Right cardiac atrium (tissue), 5 donors: ENCODE data around the gene DLX3. TPM values are rescaled to one million over a fixed set of nuclear protein-coding genes. Genes with fewer than 3 reads are reported as not detected.

ENCODE experiments used
- ATAC-seq, 2 donors: fragments of 200-7000 bp; cut with Tn5 transposase; one replicate each; pipeline versions ENCODE4 v1.8.0 to v1.9.1; 2020; ENCODE audit warnings: moderate library complexity in 2 of 2, mild to moderate bottlenecking in 1 of 2
- DNase-seq, 3 donors: peaks; one replicate each; pipeline ENCODE4 v3.0.0-alpha.2; 2020
- H3K27ac ChIP-seq: one replicate; pipeline ENCODE4 v1.5.1; 2013; ENCODE audit warnings: mild to moderate bottlenecking, low read length, control low read depth, moderate library complexity
- H3K27me3 ChIP-seq: one replicate; pipeline ENCODE4 v1.6.1; 2013; ENCODE audit not compliant: control insufficient read depth, insufficient read depth
- H3K4me1 ChIP-seq: one replicate; pipeline ENCODE4 v1.6.1; 2013; ENCODE audit warnings: low read length; ENCODE audit not compliant: control insufficient read depth, insufficient read depth
- H3K4me3 ChIP-seq: one replicate; pipeline ENCODE4 v1.5.1; 2013; ENCODE audit warnings: low read length, control low read depth
- H3K9me3 ChIP-seq: one replicate; pipeline ENCODE4 v1.6.1; 2013; ENCODE audit warnings: low read length; ENCODE audit not compliant: control insufficient read depth
- WGBS: extraction: QIAGEN DNeasy Blood & Tissue Kit; methylation state at CpG from one replicate; pipeline ENCODE4 v1.1.7; 2013; 5-methylcytosine and 5-hydroxymethylcytosine counted together
- intact Hi-C, 4 donors: fragments of 100-400 bp; cut with DNase I; formaldehyde crosslinking; loops; one replicate each; pipeline versions ENCODE4 v1.11.0 to v1.14.0; 2022 to 2023
- polyA plus RNA-seq: library from polyadenylated mRNA; stranded (reverse); fragments of 200-250 nt; gene quantifications from one replicate; pipeline ENCODE4 v1.2.3, GENCODE V29; 2013
- total RNA-seq, 4 donors: library from RNA; stranded (reverse); fragmentation: NEBNext Ultra II Directional; extraction: Animal tissue kit (Norgen Biotek cat#: 25700); gene quantifications; one replicate each; pipeline ENCODE4 v1.2.1, GENCODE V29; 2021
- donor health status: healthy with polysubstance abuse.
- donor health status: DM: no; HTN: yes; CAD: no.
- donor health status: DM: no; HTN: no; CAD: no.
- donor health status: DM: no; HTN: yes; CAD: no; lungs with severe emphysema.
- donor health status: DM: yes; HTN: yes; CAD: no.

DLX3 gene
- total and polyA plus RNA-seq, 5 donors: 0.12 to 0.16 (median 0.14) TPM; not detected in 2

GRCh38 chr17:50022463-50023130 is 27.6 kb upstream of the DLX3 start:
- Histone ChIP-seq H3K4me1 (no peaks in the 10 kb centered on the region), H3K27ac (no peak overlapping the region), H3K4me3 (no peak overlapping the region), H3K9me3 (no peaks in the 10 kb centered on the region), H3K27me3 (no peaks in the 10 kb centered on the region)
- ATAC-seq: no peak
- DNase-seq: no peak
- intact Hi-C loops: loop anchor here in 1 of 4 donors (10.0 kb wide), 1 partner anchor 272 kb away; no protein-coding TSS in a partner anchor
- WGBS: 31% methylated on average over 6 of the region's 6 CpGs

GRCh38 chr17:50021681-50022370 is 26.8 kb upstream of the DLX3 start:
- Histone ChIP-seq H3K4me1 (no peaks in the 10 kb centered on the region), H3K27ac (no peak overlapping the region), H3K4me3 (no peak overlapping the region), H3K27me3 (no peaks in the 10 kb centered on the region), H3K9me3 (no peaks in the 10 kb centered on the region)
- intact Hi-C loops: loop anchor here in 1 of 4 donors (10.0 kb wide), 1 partner anchor 273 kb away; no protein-coding TSS in a partner anchor
- ATAC-seq (no peak), DNase-seq (no peak)
- WGBS: 94% methylated on average over 6 of the region's 6 CpGs

GRCh38 chr17:50020841-50021599 is 26.0 kb upstream of the DLX3 start:
- DNase-seq (no peak), ATAC-seq (no peak)
- no peaks in the 10 kb centered on the region for H3K9me3 ChIP-seq
- no peaks in the 10 kb centered on the region for H3K27me3 ChIP-seq
- H3K27ac ChIP-seq: no peak overlapping the region
- no peaks in the 10 kb centered on the region for H3K4me1 ChIP-seq
- intact Hi-C loops: loop anchor here in 1 of 4 donors (10.0 kb wide), 1 partner anchor 274 kb away; no protein-coding TSS in a partner anchor
- H3K4me3 ChIP-seq: no peak overlapping the region
- 51% methylated on average over 13 of the region's 13 CpGs for WGBS

DNA sequence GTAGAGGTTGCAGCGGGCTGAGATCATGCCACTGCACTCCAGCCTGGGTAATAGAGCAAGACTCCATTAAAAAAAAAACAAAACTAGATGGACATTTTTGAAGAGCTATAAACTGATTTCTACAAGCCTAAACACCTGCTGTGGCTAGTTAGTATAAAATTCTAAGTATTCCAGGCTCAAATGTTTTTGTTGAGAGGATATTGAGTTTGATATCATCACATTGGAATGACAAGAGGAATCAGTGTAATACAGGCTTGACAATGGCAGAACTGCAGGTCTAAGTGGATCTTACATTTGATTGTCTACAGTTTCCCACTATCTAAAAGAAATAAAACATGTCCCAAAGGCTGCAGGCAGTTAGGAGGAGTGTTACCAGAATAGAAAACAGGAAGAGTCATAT is 23.9 kb upstream of the DLX3 start:
- Histone ChIP-seq H3K27me3 (no peaks in the 10 kb centered on the region), H3K9me3 (no peaks in the 10 kb centered on the region), H3K4me3 (no peak overlapping the region), H3K4me1 (no peaks in the 10 kb centered on the region), H3K27ac (no peak overlapping the region)
- intact Hi-C loops: no loop called here
- no peak for DNase-seq
- 92% methylated on average over 1 of the region's 1 CpG for WGBS
- no peak for ATAC-seq

DNA sequence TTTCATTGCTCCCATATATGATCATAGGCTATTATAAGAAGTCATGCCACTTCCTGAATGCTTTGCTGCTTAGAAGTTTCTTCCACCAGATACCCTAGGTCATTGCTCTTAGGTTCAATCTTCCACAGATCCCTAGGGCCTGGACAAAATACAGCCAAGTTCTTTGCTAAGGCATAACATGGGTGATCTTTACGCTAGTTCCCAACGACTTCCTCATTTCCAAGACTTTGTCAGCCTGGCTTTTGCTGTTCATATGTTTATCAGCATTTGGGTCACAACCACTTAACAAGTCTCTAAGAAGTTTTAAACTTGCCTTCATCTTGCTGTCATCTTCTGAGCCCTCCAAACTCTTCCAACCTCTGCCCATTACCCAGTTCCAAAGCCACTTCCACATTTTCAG is 20.1 kb upstream of the DLX3 start:
- Histone ChIP-seq H3K4me3 (no peak overlapping the region), H3K4me1 (no peaks in the 10 kb centered on the region), H3K27ac (no peak overlapping the region), H3K27me3 (no peaks in the 10 kb centered on the region), H3K9me3 (peaks cover 2% of the 10 kb centered on the region)
- 86% methylated on average over 2 of the region's 2 CpGs for WGBS
- no peak for ATAC-seq
- DNase-seq: no peak
- intact Hi-C loops: no loop called here

DNA sequence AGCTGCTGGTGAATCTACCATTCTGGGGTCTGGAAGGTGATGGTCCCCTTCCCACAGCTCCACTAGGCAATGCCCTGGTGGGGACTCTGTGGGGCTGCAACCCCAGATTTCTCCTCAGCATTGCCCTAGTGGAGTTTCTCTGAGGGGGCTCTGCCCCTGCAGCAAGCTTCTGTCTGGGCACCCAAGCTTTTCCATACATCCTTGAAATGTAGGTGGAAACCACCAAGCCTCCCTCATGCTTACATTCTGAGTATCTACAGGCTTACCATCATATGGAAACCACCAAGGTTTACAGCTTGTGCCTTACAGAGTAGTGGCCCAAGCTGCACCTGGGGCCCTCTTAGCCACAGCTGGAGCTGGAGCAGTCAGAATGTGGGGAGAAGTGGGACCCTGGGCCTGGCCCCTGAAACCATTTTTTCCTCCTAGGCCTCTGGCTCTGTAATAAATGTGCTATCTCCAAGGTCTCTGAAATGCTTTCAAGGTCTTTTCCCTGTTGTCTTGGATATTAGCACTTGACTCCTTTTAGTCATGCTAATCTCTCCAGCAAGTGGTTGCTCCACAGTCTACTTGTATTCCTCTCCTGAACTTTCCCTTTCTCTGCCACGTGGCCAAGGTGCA is 19.6 kb upstream of the DLX3 start:
- Histone ChIP-seq H3K9me3 (peaks cover 2% of the 10 kb centered on the region), H3K27me3 (no peaks in the 10 kb centered on the region), H3K4me1 (no peaks in the 10 kb centered on the region), H3K27ac (no peak overlapping the region), H3K4me3 (no peak overlapping the region)
- intact Hi-C loops: no loop called here
- WGBS: 40% methylated on average over 1 of the region's 1 CpG
- ATAC-seq (no peak), DNase-seq (no peak)

GRCh38 chr17:50013079-50013478 is 18.1 kb upstream of the DLX3 start:
- H3K27ac ChIP-seq: no peak overlapping the region
- H3K9me3 ChIP-seq: peaks cover 4% of the 10 kb centered on the region
- H3K4me1 ChIP-seq: no peaks in the 10 kb centered on the region
- intact Hi-C loops: no loop called here
- H3K27me3 ChIP-seq: no peaks in the 10 kb centered on the region
- DNase-seq (no peak), ATAC-seq (no peak)
- WGBS: 84% methylated on average over 2 of the region's 2 CpGs
- H3K4me3 ChIP-seq: no peak overlapping the region

DNA sequence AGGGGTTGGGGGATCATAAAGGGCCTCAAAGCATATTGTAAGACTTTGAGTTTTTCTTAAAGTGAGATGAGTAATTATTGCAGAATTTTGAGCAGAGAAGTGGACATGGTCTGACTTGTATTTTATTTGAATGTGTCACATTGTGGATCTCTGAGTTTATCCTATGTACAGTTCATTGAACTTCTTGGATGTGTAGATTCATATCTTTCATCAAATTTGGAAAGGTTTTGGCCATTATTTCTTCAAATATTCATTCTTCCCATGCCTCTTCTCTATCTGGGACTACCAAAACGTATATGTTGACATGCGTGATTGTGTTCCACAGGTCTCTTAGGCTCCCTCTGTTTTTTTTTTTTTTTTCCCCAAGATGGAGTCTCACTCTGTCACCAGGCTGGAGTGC is 14.3 kb upstream of the DLX3 start:
- Histone ChIP-seq H3K9me3 (peaks cover 4% of the 10 kb centered on the region), H3K27me3 (no peaks in the 10 kb centered on the region), H3K4me3 (no peak overlapping the region), H3K27ac (no peak overlapping the region), H3K4me1 (no peaks in the 10 kb centered on the region)
- ATAC-seq (no peak), DNase-seq (no peak)
- WGBS: 87% methylated on average over 2 of the region's 2 CpGs
- intact Hi-C loops: no loop called here

DNA sequence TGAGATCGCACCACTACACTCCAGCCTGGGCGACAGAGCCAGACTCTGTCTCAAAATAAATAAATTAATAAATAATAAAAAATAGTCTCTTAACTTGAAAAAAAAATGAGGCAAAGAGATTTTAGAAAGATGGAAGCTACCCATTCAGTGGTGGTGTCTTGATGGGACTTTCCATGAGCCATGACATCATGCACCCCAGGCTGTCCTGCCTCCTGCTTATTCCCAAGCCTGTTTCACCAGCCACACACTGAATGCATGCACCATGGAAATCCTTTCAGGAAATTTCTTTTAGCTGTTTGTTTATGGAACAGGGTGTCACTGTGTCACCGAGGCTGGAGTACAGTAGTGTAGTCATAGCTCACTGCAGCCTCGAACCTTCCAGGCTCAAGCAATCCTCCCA is 8.9 kb upstream of the DLX3 start:
- intact Hi-C loops: no loop called here
- no peak for ATAC-seq
- Histone ChIP-seq H3K4me3 (no peak overlapping the region), H3K27ac (no peak overlapping the region), H3K27me3 (no peaks in the 10 kb centered on the region), H3K4me1 (no peaks in the 10 kb centered on the region), H3K9me3 (no peaks in the 10 kb centered on the region)
- DNase-seq: no peak
- 67% methylated on average over 4 of the region's 4 CpGs for WGBS

GRCh38 chr17:49998836-49999511 is 4.0 kb upstream of the DLX3 start:
- ATAC-seq (no peak), DNase-seq (no peak)
- Histone ChIP-seq H3K9me3 (no peaks in the 10 kb centered on the region), H3K27ac (no peak overlapping the region), H3K27me3 (no peaks in the 10 kb centered on the region), H3K4me1 (no peaks in the 10 kb centered on the region), H3K4me3 (no peak overlapping the region)
- intact Hi-C loops: loop anchor here (2.0 to 10.0 kb wide), 8 partner anchors 47 to 442 kb away; no protein-coding TSS in a partner anchor
- 52% methylated on average over 11 of the region's 11 CpGs for WGBS
